ENCODE data around the gene PINLYP. TPM values are rescaled to one million over a fixed set of nuclear protein-coding genes. Genes with fewer than 3 reads are reported as not detected.

The PINLYP gene
- polyA plus RNA-seq (2012; ENCODE audit: insufficient read length, low read depth), result 0.63 TPM

DNA sequence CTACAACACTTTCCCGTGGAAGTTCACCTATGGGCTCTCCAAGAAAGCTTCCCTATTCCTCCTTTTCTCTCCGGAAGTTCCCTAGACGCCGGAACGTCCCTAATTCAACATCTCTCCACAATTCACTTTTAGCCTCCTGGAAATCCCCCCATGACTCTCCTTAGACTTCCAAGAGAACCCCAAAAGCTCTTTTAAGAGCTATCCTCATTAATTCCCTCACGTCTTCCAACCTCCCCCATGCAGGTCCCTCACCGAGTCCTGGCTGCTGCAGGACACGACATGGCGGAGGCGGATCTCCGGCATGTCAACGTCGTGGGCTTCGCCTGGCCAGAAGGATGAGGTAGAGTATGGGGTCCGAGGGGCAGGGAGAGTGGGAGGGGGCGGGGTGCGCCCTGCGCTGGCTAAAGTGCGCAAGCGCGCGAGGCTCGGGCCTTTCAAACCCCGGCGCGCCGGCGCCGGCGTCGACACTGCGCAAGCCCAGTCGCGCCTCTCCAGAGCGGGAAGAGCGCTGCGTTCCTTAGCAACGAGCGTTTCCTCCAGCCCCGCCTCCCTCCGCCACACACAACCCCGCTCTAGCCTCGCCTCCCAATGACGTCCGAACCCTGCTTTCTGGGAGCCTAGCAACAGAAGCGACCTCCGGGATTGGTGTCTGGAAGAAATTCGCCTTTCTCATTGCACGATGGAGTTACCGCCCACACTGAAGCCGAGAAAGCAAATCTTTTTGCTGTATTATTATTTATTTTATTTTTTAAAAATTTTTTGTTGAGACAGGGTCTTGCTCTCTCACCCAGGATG is at the start of gene PINLYP, which contains the start of gene XRCC1:
TSS of gene PINLYP (plus strand) at position 646 of the 795 bp plus-strand sequence. CDS start 1,391 bp downstream, outside the sequence.
TSS of gene XRCC1 (minus strand) at position 372 of the 795 bp plus-strand sequence. CDS start at position 303, 69 bp downstream.
- TF ChIP-seq FOXP2 (optimal IDR thresholded peaks at IDR 0.05; ENCODE audit: borderline replicate concordance, extremely low read depth, extremely low read length, insufficient read depth), result peak; percentile 70
- no peak for TF ChIP-seq TAF1 (IDR thresholded peaks at IDR 0.05; ENCODE audit: borderline replicate concordance, insufficient read depth, low read length)
- peak; percentile 56; the same call in 1 of the 2 replicates for TF ChIP-seq POLR2AphosphoS5 (IDR thresholded peaks at IDR 0.05; ENCODE audit: low read depth, low read length)

DNA sequence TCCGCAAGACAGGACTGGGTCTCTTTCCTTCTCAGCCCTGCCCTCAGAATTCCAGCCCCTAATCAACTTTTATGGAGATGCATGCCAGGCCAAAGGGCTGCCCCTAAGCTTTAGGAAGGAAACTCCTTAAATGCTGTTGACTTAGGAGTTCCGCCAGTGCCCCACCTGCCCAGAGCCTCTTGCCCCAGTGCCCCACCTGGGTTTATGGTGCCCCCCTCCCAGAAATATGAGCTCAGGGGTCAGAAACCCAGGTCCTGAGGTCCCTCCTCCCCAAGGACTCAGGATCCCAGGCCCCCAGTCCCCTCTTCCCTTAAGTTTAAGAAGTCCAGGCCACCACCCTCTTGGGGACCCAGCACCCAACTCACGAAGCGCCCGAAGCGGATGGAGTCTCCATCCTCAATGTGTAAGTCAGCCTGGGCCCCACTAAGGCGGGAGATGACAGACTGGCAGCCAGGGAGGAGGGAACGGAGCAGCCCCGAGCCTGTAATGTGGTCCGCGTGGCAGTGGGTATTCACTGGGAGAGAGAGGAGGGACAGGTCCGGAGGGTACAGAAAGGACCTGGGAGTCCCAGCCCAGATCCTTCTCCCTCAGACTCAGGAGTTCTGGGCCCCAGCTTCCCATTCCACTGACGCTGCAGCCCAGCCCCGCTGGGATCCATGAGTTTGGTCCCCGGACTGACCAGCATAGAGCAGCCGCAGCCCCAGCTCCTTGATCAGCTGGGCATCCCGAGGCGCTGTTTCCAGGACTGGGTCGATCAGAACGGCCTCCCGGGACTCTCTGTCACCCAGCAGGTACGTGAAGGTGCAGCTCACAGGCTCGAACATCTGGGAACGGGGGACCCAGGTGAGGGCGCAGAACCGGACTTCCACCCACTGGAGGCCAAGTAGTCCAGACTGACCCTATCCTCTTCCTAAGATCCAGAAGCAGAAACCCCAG is 49.5 kb upstream of the PINLYP start:
- TF ChIP-seq FOXP2 (optimal IDR thresholded peaks at IDR 0.05; ENCODE audit: borderline replicate concordance, extremely low read depth, extremely low read length, insufficient read depth), result no peak
- no peak for TF ChIP-seq SIN3A (IDR thresholded peaks at IDR 0.05; ENCODE audit: borderline replicate concordance, insufficient read depth, low read length)
- TF ChIP-seq, protein P1, sequence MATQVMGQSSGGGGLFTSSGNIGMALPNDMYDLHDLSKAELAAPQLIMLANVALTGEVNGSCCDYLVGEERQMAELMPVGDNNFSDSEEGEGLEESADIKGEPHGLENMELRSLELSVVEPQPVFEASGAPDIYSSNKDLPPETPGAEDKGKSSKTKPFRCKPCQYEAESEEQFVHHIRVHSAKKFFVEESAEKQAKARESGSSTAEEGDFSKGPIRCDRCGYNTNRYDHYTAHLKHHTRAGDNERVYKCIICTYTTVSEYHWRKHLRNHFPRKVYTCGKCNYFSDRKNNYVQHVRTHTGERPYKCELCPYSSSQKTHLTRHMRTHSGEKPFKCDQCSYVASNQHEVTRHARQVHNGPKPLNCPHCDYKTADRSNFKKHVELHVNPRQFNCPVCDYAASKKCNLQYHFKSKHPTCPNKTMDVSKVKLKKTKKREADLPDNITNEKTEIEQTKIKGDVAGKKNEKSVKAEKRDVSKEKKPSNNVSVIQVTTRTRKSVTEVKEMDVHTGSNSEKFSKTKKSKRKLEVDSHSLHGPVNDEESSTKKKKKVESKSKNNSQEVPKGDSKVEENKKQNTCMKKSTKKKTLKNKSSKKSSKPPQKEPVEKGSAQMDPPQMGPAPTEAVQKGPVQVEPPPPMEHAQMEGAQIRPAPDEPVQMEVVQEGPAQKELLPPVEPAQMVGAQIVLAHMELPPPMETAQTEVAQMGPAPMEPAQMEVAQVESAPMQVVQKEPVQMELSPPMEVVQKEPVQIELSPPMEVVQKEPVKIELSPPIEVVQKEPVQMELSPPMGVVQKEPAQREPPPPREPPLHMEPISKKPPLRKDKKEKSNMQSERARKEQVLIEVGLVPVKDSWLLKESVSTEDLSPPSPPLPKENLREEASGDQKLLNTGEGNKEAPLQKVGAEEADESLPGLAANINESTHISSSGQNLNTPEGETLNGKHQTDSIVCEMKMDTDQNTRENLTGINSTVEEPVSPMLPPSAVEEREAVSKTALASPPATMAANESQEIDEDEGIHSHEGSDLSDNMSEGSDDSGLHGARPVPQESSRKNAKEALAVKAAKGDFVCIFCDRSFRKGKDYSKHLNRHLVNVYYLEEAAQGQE (IDR thresholded peaks at IDR 0.05; ENCODE audit: insufficient read depth in 1 of 2, low read depth in 2 of 2, low read length in 2 of 2), result no peak
- no peak for TF ChIP-seq TAF1 (IDR thresholded peaks at IDR 0.05; ENCODE audit: borderline replicate concordance, insufficient read depth, low read length)
- TF ChIP-seq POLR2AphosphoS5 (IDR thresholded peaks at IDR 0.05; ENCODE audit: low read depth, low read length), result no peak

DNA sequence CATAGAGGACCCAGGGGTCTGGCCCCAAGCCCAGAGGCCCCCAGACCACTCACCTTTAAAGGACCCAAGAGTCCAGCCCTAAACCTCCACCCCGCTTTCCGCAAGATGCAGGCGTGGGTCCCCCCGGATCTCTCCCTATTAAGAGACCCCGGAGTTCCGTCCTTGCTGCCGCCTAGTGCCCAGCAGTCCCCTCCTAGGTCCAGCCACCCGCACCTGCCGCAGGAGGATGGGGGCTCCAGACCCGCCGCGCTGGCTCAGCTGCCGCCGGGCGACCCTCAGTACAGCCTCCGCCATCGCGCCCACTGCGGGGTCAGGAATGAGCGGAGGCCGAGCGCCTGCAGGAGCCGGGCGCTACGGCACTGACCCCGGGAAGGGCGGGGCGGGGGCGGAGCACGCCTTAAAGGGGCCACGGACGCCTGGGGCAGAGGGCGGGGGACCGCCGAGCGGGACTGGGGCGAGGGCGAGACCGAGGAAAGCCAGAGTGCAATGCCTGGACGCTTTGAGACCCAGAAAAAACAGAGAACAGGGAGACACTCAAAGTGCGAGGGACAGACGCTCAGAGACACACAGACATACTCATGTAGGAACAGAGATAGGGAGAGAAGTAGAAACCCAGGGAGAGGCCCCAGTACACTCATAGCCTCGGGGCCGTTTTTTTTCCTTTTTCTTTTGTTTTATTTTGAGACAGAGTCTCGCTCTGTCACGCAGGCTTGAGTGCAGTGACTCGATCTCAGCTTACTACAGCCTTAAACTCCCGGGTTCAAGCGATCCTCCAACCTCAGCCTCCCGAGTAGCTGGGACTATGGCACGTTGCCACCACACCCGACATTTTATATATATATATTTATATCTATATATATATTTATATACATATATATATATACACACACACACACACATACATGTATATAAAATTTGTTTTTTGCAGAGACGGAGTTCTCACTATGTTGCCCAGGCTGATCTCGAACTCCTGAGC is 48.4 kb upstream of the PINLYP start, which contains the start of gene ETHE1:
TSS of gene ETHE1 (minus strand) at position 318 of the 976 bp plus-strand sequence. CDS start at position 294, 24 bp downstream.
- TF ChIP-seq FOXP2 (optimal IDR thresholded peaks at IDR 0.05; ENCODE audit: borderline replicate concordance, extremely low read depth, extremely low read length, insufficient read depth) (peak; percentile 92), POLR2AphosphoS5 (IDR thresholded peaks at IDR 0.05; ENCODE audit: low read depth, low read length) (peak; percentile 96), SIN3A (IDR thresholded peaks at IDR 0.05; ENCODE audit: borderline replicate concordance, insufficient read depth, low read length) (no peak; the same call in 1 of the 2 replicates), TAF1 (IDR thresholded peaks at IDR 0.05; ENCODE audit: borderline replicate concordance, insufficient read depth, low read length) (peak; percentile 73; the same call in 1 of the 2 replicates)
- TF ChIP-seq, protein P1 (IDR thresholded peaks at IDR 0.05; ENCODE audit: insufficient read depth in 1 of 2, low read depth in 2 of 2, low read length in 2 of 2), result 0 out of 4 replicates have a peak, but pooled peaks of 1 of the 2 experiments have one; percentile 12

DNA sequence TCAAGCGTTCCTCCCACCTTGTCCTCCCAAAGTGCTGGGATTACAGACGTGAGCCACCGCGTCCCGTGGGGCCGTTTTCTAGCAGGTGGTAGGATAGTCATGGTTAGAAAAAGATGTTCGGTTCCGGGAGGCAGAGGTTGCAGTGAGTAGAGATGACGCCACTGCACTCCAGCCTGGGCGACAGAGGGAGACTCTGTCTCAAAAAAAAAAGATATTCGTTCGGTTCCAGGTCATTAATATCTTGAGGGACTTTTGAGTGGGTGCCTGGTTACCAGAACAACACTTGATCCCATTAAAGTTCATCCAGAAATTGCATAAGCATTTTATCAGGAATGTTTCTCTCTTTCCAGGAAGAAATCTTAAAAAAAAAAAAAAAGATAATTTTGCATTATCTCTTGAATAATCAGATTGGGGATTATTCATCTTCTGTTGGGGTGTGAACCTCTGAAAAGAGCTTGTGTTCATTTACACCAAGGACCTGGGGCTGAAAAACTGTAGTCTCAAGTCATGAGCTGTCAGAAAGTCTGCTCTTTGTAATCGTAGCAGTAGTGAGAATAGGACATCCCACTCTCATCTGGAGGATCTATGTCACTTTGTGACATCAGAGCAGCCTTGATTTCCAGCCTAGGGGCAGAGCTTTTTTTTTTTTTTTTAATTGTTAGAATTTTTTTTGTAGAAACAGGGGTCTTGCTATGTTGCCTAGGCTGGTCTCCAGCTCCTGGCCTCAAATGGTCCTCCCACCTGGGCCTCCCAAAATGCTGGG is 47.6 kb upstream of the PINLYP start:
- TF ChIP-seq, protein P1 (IDR thresholded peaks at IDR 0.05; ENCODE audit: insufficient read depth in 1 of 2, low read depth in 2 of 2, low read length in 2 of 2), result no peak
- no peak for TF ChIP-seq FOXP2 (optimal IDR thresholded peaks at IDR 0.05; ENCODE audit: borderline replicate concordance, extremely low read depth, extremely low read length, insufficient read depth)
- no peak for TF ChIP-seq SIN3A (IDR thresholded peaks at IDR 0.05; ENCODE audit: borderline replicate concordance, insufficient read depth, low read length)
- no peak for TF ChIP-seq TAF1 (IDR thresholded peaks at IDR 0.05; ENCODE audit: borderline replicate concordance, insufficient read depth, low read length)
- TF ChIP-seq POLR2AphosphoS5 (IDR thresholded peaks at IDR 0.05; ENCODE audit: low read depth, low read length), result no peak
